SK-N-SH (cell line): ENCODE measurements around the gene EEA1. TPM values are rescaled to one million over a fixed set of nuclear protein-coding genes. Genes with fewer than 3 reads are reported as not detected.
"Not testable (repeated sequence)": the region's sequence is repeated elsewhere in the genome, so short reads cannot be mapped to it uniquely, and the experiment has no call there.

Experiments used
- CTCF ChIA-PET: fragments of 300-600, 350-600 bp; formaldehyde crosslinking; extraction: SDS; loops from one replicate; lab custom pipeline; 2021; lab: Yijun Ruan, JAX
- POLR2A ChIA-PET: fragments of 350-600 bp; sonication (Branson Sonifier 250); formaldehyde crosslinking; extraction: SDS; loops from one replicate; lab custom pipeline; 2020; ENCODE audit warnings: antibody characterized with exemption, inconsistent platforms; lab: Yijun Ruan, JAX
- DNase-seq: peaks from one replicate; pipeline ENCODE4 v3.0.0; 2012
- H2AFZ ChIP-seq: fragments of 200-600 bp; sonication (generic); 2 replicates; pipeline ENCODE4 v1.8.1; 2016; ENCODE audit warnings: antibody characterized with exemption, mild to moderate bottlenecking, low read depth
- H3F3A ChIP-seq: fragments of 200-600 bp; sonication (generic); replicated peaks from 2 replicates; pipeline ENCODE3; 2016; ENCODE audit warnings: antibody characterized with exemption, mild to moderate bottlenecking; ENCODE audit not compliant: insufficient read depth
- H3K27ac ChIP-seq, 2 experiments: fragments of 200-500 bp in 1 of 2; fragments of 200-600 bp in 1 of 2; sonication (Bioruptor generic) in 1 of 2; sonication (generic), shearing (Covaris generic) in 1 of 2; 2 replicates each; pipeline versions ENCODE4 v1.5.1 to v1.6.1; 2014 to 2016; ENCODE audit warnings: low read depth in 2 of 2, inconsistent platforms in 1 of 2, low read length in 1 of 2, mild to moderate bottlenecking in 1 of 2, mixed read lengths in 1 of 2
- H3K27me3 ChIP-seq: fragments of 200-600 bp; sonication (generic), shearing (Covaris generic); 2 replicates; pipeline ENCODE4 v1.6.1; 2016; ENCODE audit warnings: mixed run types; ENCODE audit not compliant: insufficient read depth
- H3K36me3 ChIP-seq, 2 experiments: fragments of 200-500 bp in 1 of 2; fragments of 200-600 bp in 1 of 2; sonication (Bioruptor generic) in 1 of 2; sonication (generic) in 1 of 2; replicated peaks in 1 of 2; 2 replicates each; pipeline versions ENCODE3 to v1.5.1; 2014 to 2016; ENCODE audit warnings: low read length in 1 of 2, mild to moderate bottlenecking in 1 of 2; ENCODE audit not compliant: insufficient read depth in 2 of 2, control insufficient read depth in 1 of 2
- H3K4me1 ChIP-seq, 2 experiments: fragments of 200-500 bp in 1 of 2; fragments of 200-600 bp in 1 of 2; sonication (Bioruptor generic) in 1 of 2; sonication (generic), shearing (Covaris generic) in 1 of 2; 2 replicates each; pipeline versions ENCODE4 v1.5.1 to v1.6.1; 2014 to 2016; ENCODE audit warnings: low read depth in 1 of 2, low read length in 1 of 2, mixed run types in 1 of 2; ENCODE audit not compliant: insufficient read depth in 2 of 2, control insufficient read depth in 1 of 2
- H3K4me2 ChIP-seq: fragments of 200-600 bp; sonication (generic), shearing (Covaris generic); 2 replicates; pipeline ENCODE4 v1.6.1; 2017; ENCODE audit warnings: mixed run types
- H3K4me3 ChIP-seq, 2 experiments: fragments of 200-500 bp in 1 of 2; fragments of 200-600 bp in 1 of 2; sonication (Bioruptor generic) in 1 of 2; sonication (generic), shearing (Covaris generic) in 1 of 2; 2 replicates each; pipeline versions ENCODE4 v1.5.1 to v1.8.1; 2014 to 2016; ENCODE audit warnings: low read depth in 2 of 2, inconsistent platforms in 1 of 2, low read length in 1 of 2, mild to moderate bottlenecking in 1 of 2, mixed read lengths in 1 of 2, moderate library complexity in 1 of 2
- H3K79me2 ChIP-seq: fragments of 200-600 bp; sonication (generic); 2 replicates; pipeline ENCODE4 v1.8.1; 2017; ENCODE audit warnings: mild to moderate bottlenecking; ENCODE audit not compliant: insufficient read depth
- H3K9ac ChIP-seq: fragments of 200-600 bp; sonication (generic); 2 replicates; pipeline ENCODE4 v1.6.1; 2017; ENCODE audit warnings: mixed run types
- H3K9me2 ChIP-seq: fragments of 200-600 bp; sonication (generic); 2 replicates; pipeline ENCODE4 v1.6.1; 2017; ENCODE audit warnings: mixed run types
- H3K9me3 ChIP-seq: fragments of 200-600 bp; sonication (generic); 2 replicates; pipeline ENCODE4 v1.6.1; 2017; ENCODE audit warnings: mixed run types, mild to moderate bottlenecking, moderate library complexity
- H4K20me1 ChIP-seq: fragments of 200-600 bp; sonication (generic); 2 replicates; pipeline ENCODE4 v1.6.1; 2017; ENCODE audit warnings: mild to moderate bottlenecking, mixed run types; ENCODE audit not compliant: insufficient read depth
- CHD2 ChIP-seq: fragments of 150-350 bp; IDR thresholded peaks from 2 replicates; pipeline ENCODE4 v1.6.1; 2018; ENCODE audit warnings: low read length; ENCODE audit not compliant: partially characterized antibody
- EP300 ChIP-seq, 2 experiments: IDR thresholded peaks; 2 replicates each; pipeline versions ENCODE4 v1.4.0 to v1.6.1; 2012; ENCODE audit warnings: borderline replicate concordance in 1 of 2, low read depth in 1 of 2, low read length in 1 of 2
- EZH2phosphoT487 ChIP-seq: fragments of 200-600 bp; sonication (generic); IDR thresholded peaks from 2 replicates; pipeline ENCODE4 v1.6.1; 2017; ENCODE audit warnings: low read depth, mixed run types, mild to moderate bottlenecking, antibody characterized with exemption, moderate library complexity, borderline replicate concordance
- FOXM1 ChIP-seq: IDR thresholded peaks from 2 replicates; pipeline ENCODE4 v1.4.0; 2012; ENCODE audit warnings: low read depth, mild to moderate bottlenecking
- GABPA ChIP-seq: IDR thresholded peaks from 2 replicates; pipeline ENCODE4 v1.4.0; 2012; ENCODE audit warnings: low read depth, mild to moderate bottlenecking
- NFIC ChIP-seq: IDR thresholded peaks from 2 replicates; pipeline ENCODE4 v1.4.0; 2012; ENCODE audit warnings: borderline replicate concordance
- NRF1 ChIP-seq: IDR thresholded peaks from 2 replicates; pipeline ENCODE4 v1.6.1; 2012; ENCODE audit warnings: low read depth, mild to moderate bottlenecking, low read length
- POLR2AphosphoS5 ChIP-seq: IDR thresholded peaks from 2 replicates; pipeline ENCODE4 v1.6.1; 2012; ENCODE audit warnings: low read depth, low read length
- RAD21 ChIP-seq: IDR thresholded peaks from 2 replicates; pipeline ENCODE4 v1.6.1; 2012; ENCODE audit warnings: mild to moderate bottlenecking, low read length
- RFX5 ChIP-seq: IDR thresholded peaks from 2 replicates; pipeline ENCODE4 v1.6.1; 2012; ENCODE audit warnings: mild to moderate bottlenecking, improper control_type of control experiment, low read length
- SIN3A ChIP-seq: IDR thresholded peaks from 2 replicates; pipeline ENCODE4 v1.6.1; 2012; ENCODE audit warnings: low read depth, mild to moderate bottlenecking, low read length, moderate library complexity, borderline replicate concordance
- TCF12 ChIP-seq: IDR thresholded peaks from 2 replicates; pipeline ENCODE4 v1.4.0; 2012
- YY1 ChIP-seq: IDR thresholded peaks from 2 replicates; pipeline ENCODE4 v1.4.0; 2012; ENCODE audit warnings: low read depth, mild to moderate bottlenecking
- WGBS: methylation state at CpG from one replicate; pipeline ENCODE4 v1.1.6; 2017; ENCODE audit warnings: low lambda C conversion rate; 5-methylcytosine and 5-hydroxymethylcytosine counted together
- polyA plus RNA-seq, 3 experiments: library from polyadenylated mRNA; depleted of rRNA; stranded (reverse); fragments of >200 nt; gene quantifications; 2 replicates each; pipeline ENCODE4 v1.2.3, GENCODE V29; 2012
- TF ChIP-seq, protein P1 (sequence below): IDR thresholded peaks from 2 replicates; pipeline ENCODE4 v1.4.0; 2012; ENCODE audit warnings: low read depth, borderline replicate concordance
- TF ChIP-seq, protein P2 (sequence below): IDR thresholded peaks from 2 replicates; pipeline ENCODE4 v1.4.0; 2012; ENCODE audit warnings: low read depth, borderline replicate concordance
- TF ChIP-seq, protein P3 (sequence below): fragments of 200-600 bp; sonication (generic); IDR thresholded peaks from 2 replicates; pipeline ENCODE4 v1.6.1; 2017; ENCODE audit warnings: antibody characterized with exemption, mild to moderate bottlenecking, moderate library complexity

The EEA1 gene
- polyA plus RNA-seq, 1 of the 3 experiments (the other 2 are of a cell fraction) = 1.5 TPM

DNA sequence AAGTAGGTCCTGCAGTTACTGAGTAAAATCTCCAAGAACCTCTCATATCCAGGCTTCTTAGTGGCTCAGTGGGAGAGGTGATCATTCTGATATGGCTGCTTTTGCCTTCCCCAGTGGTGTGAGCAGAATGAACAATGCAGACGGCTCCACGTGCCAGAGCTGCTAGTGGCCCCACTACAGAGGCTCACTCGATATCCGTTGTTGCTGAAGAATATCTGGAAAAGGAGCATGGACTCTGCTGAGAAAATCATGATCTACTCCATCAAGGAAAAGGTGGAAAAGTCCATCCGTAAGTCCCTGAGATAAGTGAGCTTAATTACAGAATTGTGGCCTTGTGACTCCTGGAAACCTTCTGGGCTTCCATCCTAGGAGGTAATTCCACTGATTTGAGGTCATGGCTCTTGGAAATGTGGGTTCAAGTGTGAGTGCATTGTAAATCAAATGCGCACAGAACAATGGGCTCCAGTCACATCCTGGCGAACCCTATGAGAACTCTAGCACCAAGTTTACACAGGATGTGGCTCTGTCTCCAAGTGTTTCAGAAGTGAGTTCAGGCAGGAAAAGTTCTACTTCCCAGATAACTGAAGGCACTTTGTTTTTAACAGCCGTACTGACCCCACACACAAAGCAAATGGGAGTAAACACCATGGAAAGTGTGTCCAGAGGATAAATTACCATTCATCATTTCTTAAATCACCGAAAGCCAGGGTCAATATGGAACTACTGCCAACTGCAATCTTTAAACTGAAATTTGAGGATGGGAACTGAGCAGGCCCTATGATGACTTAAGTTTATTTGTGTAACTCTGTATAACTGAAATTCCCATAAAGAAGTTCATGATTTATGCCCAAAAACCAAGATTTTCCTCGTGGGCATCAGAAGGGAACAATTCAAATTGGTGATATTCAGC, 174.9 kb downstream of the EEA1 start:
- POLR2A ChIA-PET = no interaction called here
- TF ChIP-seq, protein P1, sequence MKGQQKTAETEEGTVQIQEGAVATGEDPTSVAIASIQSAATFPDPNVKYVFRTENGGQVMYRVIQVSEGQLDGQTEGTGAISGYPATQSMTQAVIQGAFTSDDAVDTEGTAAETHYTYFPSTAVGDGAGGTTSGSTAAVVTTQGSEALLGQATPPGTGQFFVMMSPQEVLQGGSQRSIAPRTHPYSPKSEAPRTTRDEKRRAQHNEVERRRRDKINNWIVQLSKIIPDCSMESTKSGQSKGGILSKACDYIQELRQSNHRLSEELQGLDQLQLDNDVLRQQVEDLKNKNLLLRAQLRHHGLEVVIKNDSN = no peak
- TF ChIP-seq, protein P2, sequence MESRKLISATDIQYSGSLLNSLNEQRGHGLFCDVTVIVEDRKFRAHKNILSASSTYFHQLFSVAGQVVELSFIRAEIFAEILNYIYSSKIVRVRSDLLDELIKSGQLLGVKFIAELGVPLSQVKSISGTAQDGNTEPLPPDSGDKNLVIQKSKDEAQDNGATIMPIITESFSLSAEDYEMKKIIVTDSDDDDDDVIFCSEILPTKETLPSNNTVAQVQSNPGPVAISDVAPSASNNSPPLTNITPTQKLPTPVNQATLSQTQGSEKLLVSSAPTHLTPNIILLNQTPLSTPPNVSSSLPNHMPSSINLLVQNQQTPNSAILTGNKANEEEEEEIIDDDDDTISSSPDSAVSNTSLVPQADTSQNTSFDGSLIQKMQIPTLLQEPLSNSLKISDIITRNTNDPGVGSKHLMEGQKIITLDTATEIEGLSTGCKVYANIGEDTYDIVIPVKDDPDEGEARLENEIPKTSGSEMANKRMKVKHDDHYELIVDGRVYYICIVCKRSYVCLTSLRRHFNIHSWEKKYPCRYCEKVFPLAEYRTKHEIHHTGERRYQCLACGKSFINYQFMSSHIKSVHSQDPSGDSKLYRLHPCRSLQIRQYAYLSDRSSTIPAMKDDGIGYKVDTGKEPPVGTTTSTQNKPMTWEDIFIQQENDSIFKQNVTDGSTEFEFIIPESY = no peak
- TF ChIP-seq, protein P3, sequence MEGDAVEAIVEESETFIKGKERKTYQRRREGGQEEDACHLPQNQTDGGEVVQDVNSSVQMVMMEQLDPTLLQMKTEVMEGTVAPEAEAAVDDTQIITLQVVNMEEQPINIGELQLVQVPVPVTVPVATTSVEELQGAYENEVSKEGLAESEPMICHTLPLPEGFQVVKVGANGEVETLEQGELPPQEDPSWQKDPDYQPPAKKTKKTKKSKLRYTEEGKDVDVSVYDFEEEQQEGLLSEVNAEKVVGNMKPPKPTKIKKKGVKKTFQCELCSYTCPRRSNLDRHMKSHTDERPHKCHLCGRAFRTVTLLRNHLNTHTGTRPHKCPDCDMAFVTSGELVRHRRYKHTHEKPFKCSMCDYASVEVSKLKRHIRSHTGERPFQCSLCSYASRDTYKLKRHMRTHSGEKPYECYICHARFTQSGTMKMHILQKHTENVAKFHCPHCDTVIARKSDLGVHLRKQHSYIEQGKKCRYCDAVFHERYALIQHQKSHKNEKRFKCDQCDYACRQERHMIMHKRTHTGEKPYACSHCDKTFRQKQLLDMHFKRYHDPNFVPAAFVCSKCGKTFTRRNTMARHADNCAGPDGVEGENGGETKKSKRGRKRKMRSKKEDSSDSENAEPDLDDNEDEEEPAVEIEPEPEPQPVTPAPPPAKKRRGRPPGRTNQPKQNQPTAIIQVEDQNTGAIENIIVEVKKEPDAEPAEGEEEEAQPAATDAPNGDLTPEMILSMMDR = no peak
- no peak for TF ChIP-seq NRF1
- no peak for TF ChIP-seq RFX5
- TF ChIP-seq YY1 = no peak
- TF ChIP-seq CHD2 = no peak
- TF ChIP-seq SIN3A = no peak
- TF ChIP-seq POLR2AphosphoS5 = no peak
- no peak for TF ChIP-seq NFIC
- no peak for TF ChIP-seq FOXM1
- no peak for TF ChIP-seq EZH2phosphoT487
- TF ChIP-seq TCF12 = no peak
- no peak for TF ChIP-seq GABPA
- no peak for TF ChIP-seq EP300 (IDR thresholded peaks at IDR 0.05; ENCODE audit: borderline replicate concordance in 1 of 2, low read depth in 1 of 2, low read length in 1 of 2)
- TF ChIP-seq RAD21 = no peak
- Histone ChIP-seq H3K4me1 (no peaks in the 10 kb centered on the region), H3K79me2 (no peaks in the 10 kb centered on the region), H3K4me3 (no peak overlapping the region), H3K36me3 (no peaks in the 10 kb centered on the region), H3K9me2 (no peaks in the 10 kb centered on the region), H3F3A (peaks cover 2% of the 10 kb centered on the region), H3K4me2 (no peak overlapping the region), H3K27me3 (no peaks in the 10 kb centered on the region), H2AFZ (0 out of 2 replicates have a peak overlapping the region, but pooled peaks have one; percentile 12), H4K20me1 (no peaks in the 10 kb centered on the region), H3K27ac (no peak overlapping the region), H3K9me3 (no peaks in the 10 kb centered on the region), H3K9ac (no peak overlapping the region)
- no peak for DNase-seq
- WGBS = 86% methylated on average over 10 of the region's 10 CpGs
- CTCF ChIA-PET = no interaction called here

DNA sequence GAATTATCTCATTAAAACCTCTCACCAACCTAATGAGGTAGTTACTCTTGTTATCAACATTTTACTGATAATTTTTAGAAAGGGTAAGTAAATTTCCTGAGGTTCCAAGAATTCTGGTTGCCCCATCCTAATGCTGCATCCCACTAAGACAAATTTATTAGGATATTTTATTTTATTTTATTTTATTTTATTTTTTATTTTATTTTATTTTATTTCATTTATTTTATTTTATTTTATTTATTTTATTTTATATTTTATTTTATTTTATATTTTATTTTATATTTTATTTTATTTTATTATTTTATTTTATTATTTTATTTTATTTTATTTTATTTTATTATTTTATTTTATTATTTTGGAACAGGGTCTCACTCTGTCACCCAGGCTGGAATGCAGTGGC, 179.4 kb downstream of the EEA1 start:
- peaks cover 17% of the 10 kb centered on the region for H3F3A ChIP-seq
- H4K20me1 ChIP-seq, H3K4me2 ChIP-seq, H3K27me3 ChIP-seq, H2AFZ ChIP-seq, H3K9me2 ChIP-seq, H3K27ac ChIP-seq, H3K79me2 ChIP-seq, H3K36me3 ChIP-seq, CTCF ChIA-PET, H3K9me3 ChIP-seq, DNase-seq, H3K4me3 ChIP-seq, POLR2A ChIA-PET, H3K9ac ChIP-seq: not testable (repeated sequence)
- H3K4me1 ChIP-seq = peaks cover 0 to 16% of the 10 kb centered on the region in 2 experiments
